ENCODE data around the gene DHRS11. TPM values are rescaled to one million over a fixed set of nuclear protein-coding genes. Genes with fewer than 3 reads are reported as not detected.

The DHRS11 gene
- total RNA-seq, 2 experiments from 2014 or later, result 10.1 to 14.1 TPM

- no peak overlapping the region for H3K27ac Mint-ChIP-seq
- H3K36me3 Mint-ChIP-seq, result no peaks in the 10 kb centered on the region
- no peaks in the 10 kb centered on the region for H3K9me3 Mint-ChIP-seq
- H3K27me3 Mint-ChIP-seq, result no peaks in the 10 kb centered on the region
- no peak for DNase-seq
- no peak overlapping the region for H3K4me3 Mint-ChIP-seq
- no peaks in the 10 kb centered on the region for H3K4me1 Mint-ChIP-seq
Observed at GRCh38 chr17:36617773-36618172, 26.1 kb downstream of the DHRS11 start.

GRCh38 chr17:36623281-36623680, 31.6 kb downstream of the DHRS11 start:
- DNase-seq, result no peak
- Mint-ChIP-seq H3K36me3 (no peaks in the 10 kb centered on the region), H3K4me1 (no peaks in the 10 kb centered on the region), H3K27ac (no peak overlapping the region), H3K4me3 (no peak overlapping the region), H3K27me3 (no peaks in the 10 kb centered on the region), H3K9me3 (no peaks in the 10 kb centered on the region)

- no peak for DNase-seq
- no peaks in the 10 kb centered on the region for H3K4me1 Mint-ChIP-seq
- no peaks in the 10 kb centered on the region for H3K9me3 Mint-ChIP-seq
- no peaks in the 10 kb centered on the region for H3K27me3 Mint-ChIP-seq
- H3K36me3 Mint-ChIP-seq, result no peaks in the 10 kb centered on the region
- H3K4me3 Mint-ChIP-seq, result no peak overlapping the region
- H3K27ac Mint-ChIP-seq, result no peak overlapping the region
Observed at GRCh38 chr17:36625188-36625587, 33.5 kb downstream of the DHRS11 start.

- Mint-ChIP-seq H3K4me3 (no peak overlapping the region), H3K4me1 (no peaks in the 10 kb centered on the region), H3K27ac (no peak overlapping the region), H3K36me3 (no peaks in the 10 kb centered on the region), H3K9me3 (no peaks in the 10 kb centered on the region), H3K27me3 (no peaks in the 10 kb centered on the region)
- no peak for DNase-seq
Observed at GRCh38 chr17:36627101-36627500, 35.4 kb downstream of the DHRS11 start.

- DNase-seq, result no peak
- H3K36me3 Mint-ChIP-seq, result no peaks in the 10 kb centered on the region
- no peaks in the 10 kb centered on the region for H3K9me3 Mint-ChIP-seq
- peaks cover 4% of the 10 kb centered on the region for H3K27me3 Mint-ChIP-seq
- no peak overlapping the region for H3K27ac Mint-ChIP-seq
- no peaks in the 10 kb centered on the region for H3K4me1 Mint-ChIP-seq
- no peak overlapping the region for H3K4me3 Mint-ChIP-seq
Observed at GRCh38 chr17:36628576-36628975, 36.9 kb downstream of the DHRS11 start.

GRCh38 chr17:36629252-36629847, 37.7 kb downstream of the DHRS11 start:
- Mint-ChIP-seq H3K27ac (no peak overlapping the region), H3K4me3 (no peak overlapping the region)

GRCh38 chr17:36629970-36630502, 38.4 kb downstream of the DHRS11 start:
- Mint-ChIP-seq H3K36me3 (no peaks in the 10 kb centered on the region), H3K4me1 (no peaks in the 10 kb centered on the region), H3K4me3 (no peak overlapping the region), H3K27ac (no peak overlapping the region), H3K27me3 (peaks cover 4% of the 10 kb centered on the region), H3K9me3 (no peaks in the 10 kb centered on the region)
- no peak for DNase-seq

More at GRCh38 chr17:36629252-36629847, 37.7 kb downstream of the DHRS11 start:
- Mint-ChIP-seq H3K27me3 (peaks cover 4% of the 10 kb centered on the region), H3K36me3 (no peaks in the 10 kb centered on the region), H3K9me3 (no peaks in the 10 kb centered on the region), H3K4me1 (no peaks in the 10 kb centered on the region)
- peak; percentile 76 for DNase-seq

GRCh38 chr17:36631022-36631421, 39.3 kb downstream of the DHRS11 start:
- Mint-ChIP-seq H3K4me3 (no peak overlapping the region), H3K27me3 (peaks cover 4% of the 10 kb centered on the region), H3K9me3 (no peaks in the 10 kb centered on the region), H3K27ac (no peak overlapping the region), H3K4me1 (no peaks in the 10 kb centered on the region), H3K36me3 (no peaks in the 10 kb centered on the region)
- DNase-seq, result no peak

- Mint-ChIP-seq H3K27ac (no peak overlapping the region), H3K4me1 (no peaks in the 10 kb centered on the region), H3K4me3 (no peak overlapping the region), H3K36me3 (no peaks in the 10 kb centered on the region), H3K27me3 (peaks cover 4% of the 10 kb centered on the region), H3K9me3 (no peaks in the 10 kb centered on the region)
- DNase-seq, result no peak
Observed at GRCh38 chr17:36632916-36633771, 41.5 kb downstream of the DHRS11 start.

- peaks cover 11% of the 10 kb centered on the region for H3K4me1 Mint-ChIP-seq
- no peak overlapping the region for H3K27ac Mint-ChIP-seq
- peaks cover 59% of the 10 kb centered on the region for H3K27me3 Mint-ChIP-seq
- H3K4me3 Mint-ChIP-seq, result no peak overlapping the region
- H3K9me3 Mint-ChIP-seq, result no peaks in the 10 kb centered on the region
- H3K36me3 Mint-ChIP-seq, result no peaks in the 10 kb centered on the region
- DNase-seq, result no peak
Observed at GRCh38 chr17:36640346-36640745, 48.7 kb downstream of the DHRS11 start.

- Mint-ChIP-seq H3K36me3 (no peaks in the 10 kb centered on the region), H3K4me3 (no peak overlapping the region), H3K27ac (no peak overlapping the region), H3K9me3 (no peaks in the 10 kb centered on the region), H3K4me1 (peaks cover 11% of the 10 kb centered on the region), H3K27me3 (peaks cover 59% of the 10 kb centered on the region)
- no peak for DNase-seq
Observed at GRCh38 chr17:36640836-36641235, 49.2 kb downstream of the DHRS11 start.

- H3K36me3 Mint-ChIP-seq, result no peaks in the 10 kb centered on the region
- H3K9me3 Mint-ChIP-seq, result no peaks in the 10 kb centered on the region
- H3K4me1 Mint-ChIP-seq, result peaks cover 11% of the 10 kb centered on the region
- no peak overlapping the region for H3K27ac Mint-ChIP-seq
- DNase-seq, result no peak
- no peak overlapping the region for H3K4me3 Mint-ChIP-seq
- peaks cover 65% of the 10 kb centered on the region for H3K27me3 Mint-ChIP-seq
Observed at GRCh38 chr17:36641331-36641876, 49.7 kb downstream of the DHRS11 start.

GRCh38 chr17:36641877-36642845, 50.5 kb downstream of the DHRS11 start:
- Mint-ChIP-seq H3K36me3 (no peaks in the 10 kb centered on the region), H3K27ac (no peak overlapping the region), H3K27me3 (peaks cover 68% of the 10 kb centered on the region), H3K9me3 (no peaks in the 10 kb centered on the region), H3K4me1 (peaks cover 11% of the 10 kb centered on the region), H3K4me3 (peak overlapping the region; percentile 73)
- no peak for DNase-seq

GRCh38 chr17:36643086-36643685, 51.5 kb downstream of the DHRS11 start:
- Mint-ChIP-seq H3K36me3 (no peaks in the 10 kb centered on the region), H3K9me3 (no peaks in the 10 kb centered on the region), H3K4me1 (peaks cover 11% of the 10 kb centered on the region), H3K4me3 (no peak overlapping the region), H3K27ac (no peak overlapping the region), H3K27me3 (peaks cover 68% of the 10 kb centered on the region)
- DNase-seq, result no peak
